H1 (cell line): Measurements from ENCODE around the gene CXorf49. TPM values are rescaled to one million over a fixed set of nuclear protein-coding genes. Genes with fewer than 3 reads are reported as not detected.
"Not testable (repeated sequence)": the region's sequence is repeated elsewhere in the genome, so short reads cannot be mapped to it uniquely, and the experiment has no call there.

Experiments
- CTCF ChIA-PET: fragments of 300-600 bp; sonication (Branson Sonifier 250); formaldehyde crosslinking; loops from one replicate; lab custom pipeline; 2021; ENCODE audit not compliant: partially characterized antibody; lab: Charles Lee
- POLR2A ChIA-PET: fragments of 300-600 bp; sonication (Branson Sonifier 250); formaldehyde crosslinking; loops from one replicate; lab custom pipeline; 2021; ENCODE audit warnings: inconsistent platforms; ENCODE audit not compliant: partially characterized antibody; lab: Charles Lee
- DNase-seq, 2 experiments: peaks; one replicate each; pipeline versions ENCODE4 v3.0.0 to v3.0.0-alpha.2; 2010 to 2022; ENCODE audit warnings: low spot score in 2 of 2, low read depth in 1 of 2, mixed read lengths in 1 of 2
- FAIRE-seq: peaks from 2 replicates; lab custom pipeline; 2011; peaks lifted over from hg19 to GRCh38; lab: Jason Lieb, UNC
- H2AFZ ChIP-seq: 2 replicates; pipeline ENCODE4 v1.8.1; 2012; ENCODE audit warnings: low read length, inconsistent platforms
- H2AK5ac ChIP-seq: 2 replicates; pipeline ENCODE4 v1.6.1; 2013; ENCODE audit warnings: low read depth, low read length
- H2BK120ac ChIP-seq: replicated peaks from 2 replicates; pipeline ENCODE3; 2013; ENCODE audit warnings: low read depth, low read length, inconsistent platforms
- H2BK12ac ChIP-seq: 2 replicates; pipeline ENCODE4 v1.6.1; 2013; ENCODE audit warnings: low read depth, low read length
- H2BK15ac ChIP-seq: 2 replicates; pipeline ENCODE4 v1.6.1; 2013; ENCODE audit warnings: low read length
- H2BK20ac ChIP-seq: 2 replicates; pipeline ENCODE4 v1.6.1; 2013; ENCODE audit warnings: low read length
- H2BK5ac ChIP-seq: 2 replicates; pipeline ENCODE4 v1.6.1; 2013; ENCODE audit warnings: low read depth, low read length
- H3K14ac ChIP-seq: 2 replicates; pipeline ENCODE4 v1.6.1; 2013; ENCODE audit warnings: inconsistent platforms; ENCODE audit not compliant: insufficient read length
- H3K18ac ChIP-seq: 2 replicates; pipeline ENCODE4 v1.6.1; 2013; ENCODE audit warnings: low read length; ENCODE audit errors: extremely low read depth
- H3K23ac ChIP-seq: 2 replicates; pipeline ENCODE4 v1.6.1; 2013; ENCODE audit warnings: inconsistent platforms; ENCODE audit not compliant: insufficient read length
- H3K23me2 ChIP-seq: 2 replicates; pipeline ENCODE4 v1.6.1; 2013; ENCODE audit warnings: low read depth, low read length
- H3K27ac ChIP-seq: 2 replicates; pipeline ENCODE4 v1.6.1; 2011; ENCODE audit warnings: low read depth, low read length, inconsistent platforms
- H3K27me3 ChIP-seq, 4 experiments: replicated peaks in 1 of 4; 1 replicate in 1 of 4; 2 replicates in 3 of 4; pipeline versions ENCODE4 v1.6.1 to v1.8.1; 2011 to 2013; ENCODE audit warnings: low read length in 3 of 4, mild to moderate bottlenecking in 3 of 4, inconsistent platforms in 2 of 4, mixed read lengths in 2 of 4, moderate library complexity in 1 of 4; ENCODE audit not compliant: control insufficient read depth in 3 of 4, insufficient read depth in 3 of 4; ENCODE audit errors: extremely low read depth in 1 of 4
- H3K36me3 ChIP-seq, 4 experiments: 2 replicates each; pipeline versions ENCODE4 v1.6.1 to v1.8.1; 2011 to 2013; ENCODE audit warnings: mild to moderate bottlenecking in 4 of 4, low read length in 3 of 4, moderate library complexity in 2 of 4, control low read depth in 1 of 4, inconsistent platforms in 1 of 4; ENCODE audit not compliant: insufficient read depth in 4 of 4, control insufficient read depth in 2 of 4
- H3K4ac ChIP-seq: replicated peaks from 2 replicates; pipeline ENCODE3; 2013; ENCODE audit warnings: low read length, low read depth, mixed read lengths, inconsistent platforms; ENCODE audit not compliant: insufficient read length
- H3K4me1 ChIP-seq, 4 experiments: replicated peaks in 1 of 4; 1 replicate in 1 of 4; 2 replicates in 3 of 4; pipeline versions ENCODE4 v1.6.1 to v1.8.1; 2011 to 2013; ENCODE audit warnings: low read length in 3 of 4, inconsistent platforms in 2 of 4, mixed read lengths in 1 of 4; ENCODE audit not compliant: insufficient read depth in 4 of 4, control insufficient read depth in 3 of 4
- H3K4me2 ChIP-seq, 2 experiments: 2 replicates each; pipeline versions ENCODE4 v1.6.1 to v1.8.1; 2011 to 2013; ENCODE audit warnings: low read depth in 2 of 2, low read length in 2 of 2, control low read depth in 1 of 2, inconsistent platforms in 1 of 2, mild to moderate bottlenecking in 1 of 2; ENCODE audit not compliant: insufficient read depth in 1 of 2
- H3K4me3 ChIP-seq, 4 experiments: fragments of 200-600, 300-600 bp in 1 of 4; sonication (generic), shearing (Covaris generic), sonication (Bioruptor Twin) in 1 of 4; 2 replicates each; pipeline versions ENCODE4 v1.5.1 to v1.8.1; 2011 to 2016; ENCODE audit warnings: low read length in 4 of 4, low read depth in 3 of 4, control low read depth in 2 of 4, inconsistent platforms in 2 of 4, mild to moderate bottlenecking in 2 of 4, mixed read lengths in 1 of 4, moderate library complexity in 1 of 4; ENCODE audit not compliant: insufficient read depth in 2 of 4; ENCODE audit errors: extremely low read depth in 1 of 4
- H3K56ac ChIP-seq: replicated peaks from 2 replicates; pipeline ENCODE3; 2013; ENCODE audit warnings: low read depth, mild to moderate bottlenecking, mixed read lengths, low read length, inconsistent platforms; ENCODE audit not compliant: insufficient read length
- H3K79me1 ChIP-seq: 2 replicates; pipeline ENCODE4 v1.6.1; 2013; ENCODE audit warnings: low read depth, low read length, control low read depth
- H3K79me2 ChIP-seq, 2 experiments: 2 replicates each; pipeline versions ENCODE4 v1.6.1 to v1.8.1; 2012 to 2013; ENCODE audit warnings: low read length in 2 of 2, mild to moderate bottlenecking in 2 of 2, inconsistent platforms in 1 of 2; ENCODE audit not compliant: insufficient read depth in 2 of 2, control insufficient read depth in 1 of 2
- H3K9ac ChIP-seq, 4 experiments: replicated peaks in 1 of 4; 1 replicate in 1 of 4; 2 replicates in 3 of 4; pipeline versions ENCODE4 v1.6.1 to v1.8.1; 2011 to 2013; ENCODE audit warnings: low read depth in 3 of 4, low read length in 3 of 4, control low read depth in 2 of 4, mild to moderate bottlenecking in 2 of 4, moderate library complexity in 2 of 4, inconsistent platforms in 1 of 4; ENCODE audit errors: extremely low read depth in 1 of 4
- H3K9me3 ChIP-seq, 2 experiments: 2 replicates each; pipeline versions ENCODE4 v1.6.1 to v1.8.1; 2012 to 2013; ENCODE audit warnings: mild to moderate bottlenecking in 2 of 2, moderate library complexity in 2 of 2, control low read depth in 1 of 2, inconsistent platforms in 1 of 2, low read depth in 1 of 2, low read length in 1 of 2, mixed read lengths in 1 of 2; ENCODE audit not compliant: insufficient read depth in 2 of 2
- H4K20me1 ChIP-seq, 2 experiments: replicated peaks in 1 of 2; 2 replicates each; pipeline versions ENCODE3 to v1.8.1; 2011 to 2013; ENCODE audit warnings: inconsistent platforms in 2 of 2, low read length in 2 of 2, mild to moderate bottlenecking in 1 of 2; ENCODE audit not compliant: insufficient read depth in 2 of 2, control insufficient read depth in 1 of 2
- H4K5ac ChIP-seq: 2 replicates; pipeline ENCODE4 v1.6.1; 2013; ENCODE audit warnings: low read length, low read depth, mixed read lengths, inconsistent platforms; ENCODE audit not compliant: insufficient read length
- H4K8ac ChIP-seq: 2 replicates; pipeline ENCODE4 v1.8.0; 2013; ENCODE audit warnings: mild to moderate bottlenecking, moderate library complexity, low read length, inconsistent platforms; ENCODE audit not compliant: insufficient read depth; ENCODE audit errors: extremely low read depth
- H4K91ac ChIP-seq: replicated peaks from 2 replicates; pipeline ENCODE3; 2013; ENCODE audit warnings: low read length, mixed read lengths, inconsistent platforms; ENCODE audit not compliant: insufficient read length
- WGBS, 2 experiments: shearing (Covaris generic) in 1 of 2; methylation state at CpG; one replicate each; pipeline versions ENCODE4 v1.1.6 to v1.1.7; 2013 to 2015; ENCODE audit warnings: low lambda C conversion rate in 2 of 2, mixed read lengths in 2 of 2, inconsistent platforms in 1 of 2, low coverage in 1 of 2, missing lambda C conversion rate in 1 of 2; ENCODE audit not compliant: insufficient replicate concordance in 2 of 2, insufficient coverage in 1 of 2, insufficient read length in 1 of 2; ENCODE audit errors: extremely low coverage in 1 of 2, missing lambda C conversion rate in 1 of 2; 5-methylcytosine and 5-hydroxymethylcytosine counted together
- long read RNA-seq, 2 experiments: library from RNA in 1 of 2; library from capped mRNA in 1 of 2; stranded (forward); transcript quantifications; one replicate each; pipeline ENCODE4 v2.0.0, GENCODE V29; 2021; ENCODE audit warnings: inconsistent platforms in 1 of 2
- polyA minus RNA-seq, 3 experiments: library from RNA; depleted of rRNA, polyadenylated mRNA; stranded (reverse); fragments of >200 nt; gene quantifications; 1 replicate in 2 of 3; 2 replicates in 1 of 3; pipeline ENCODE4 v1.2.3, GENCODE V29; 2011
- polyA plus RNA-seq, 7 experiments: library from polyadenylated mRNA; depleted of rRNA in 3 of 7; stranded (reverse) in 5 of 7; unstranded in 2 of 7; fragments of >200 nt in 5 of 7; fragments of 200-250 nt in 2 of 7; gene quantifications; 1 replicate in 5 of 7; 2 replicates in 1 of 7; 4 replicates in 1 of 7; pipeline versions ENCODE4 v1.2.1 to v1.2.3, GENCODE V29; 2011 to 2013; ENCODE audit warnings: missing spikeins in 2 of 7, mixed read lengths in 2 of 7
- total RNA-seq: library from RNA; stranded (reverse); fragmentation: NEBNext Ultra II Directional; extraction: Animal tissue kit (Norgen Biotek cat#: 25700); gene quantifications from 2 replicates; pipeline ENCODE4 v1.2.1, GENCODE V29; 2021

The CXorf49 gene
- total RNA-seq (not detected in 2 replicates), polyA plus RNA-seq (2011; rRNA removed) (not detected in 2 replicates), polyA minus RNA-seq (2011; rRNA and poly(A)+ RNA removed) (not detected in 2 replicates)
- not detected for polyA plus RNA-seq (2011; cell fraction: cytosol; rRNA removed)
- polyA plus RNA-seq (2011; cell fraction: nucleus; rRNA removed): not detected
- polyA plus RNA-seq (2012, experiment 1 of 2): not detected in 4 replicates
- not detected for polyA plus RNA-seq (2012, experiment 2 of 2)
- 0.04 TPM for polyA plus RNA-seq (2013, experiment 1 of 2)
- polyA plus RNA-seq (2013, experiment 2 of 2): not detected
- polyA minus RNA-seq (2011; cell fraction: cytosol; rRNA and poly(A)+ RNA removed): not detected
- not detected for polyA minus RNA-seq (2011; cell fraction: nucleus; rRNA and poly(A)+ RNA removed)
- long read RNA-seq, experiment 1: 0 reads
- long read RNA-seq, experiment 2: 0 reads

GRCh38 chrX:71718185-71718584 lies at the start of gene CXorf49:
Gene CXorf49 (minus strand): TSS chrX:71718285. CDS start chrX:71718151, 134 bp downstream.
- H3K4ac ChIP-seq, H4K5ac ChIP-seq, H2AFZ ChIP-seq, H4K91ac ChIP-seq, H3K4me2 ChIP-seq, H3K9me3 ChIP-seq, H3K18ac ChIP-seq, H4K20me1 ChIP-seq, H2BK120ac ChIP-seq, POLR2A ChIA-PET, H2BK5ac ChIP-seq, H2BK20ac ChIP-seq, H3K36me3 ChIP-seq, H3K23ac ChIP-seq, CTCF ChIA-PET, H3K27me3 ChIP-seq, H2BK15ac ChIP-seq, H3K14ac ChIP-seq, H3K23me2 ChIP-seq, FAIRE-seq, H2AK5ac ChIP-seq, H3K4me1 ChIP-seq, H3K4me3 ChIP-seq, DNase-seq, H3K9ac ChIP-seq, H2BK12ac ChIP-seq, H3K79me2 ChIP-seq, H3K27ac ChIP-seq, H4K8ac ChIP-seq, H3K79me1 ChIP-seq, H3K56ac ChIP-seq: not testable (repeated sequence)
- WGBS, 2 experiments: no CpG with 5 or more reads among the region's 30 CpGs

- CTCF ChIA-PET, H2AK5ac ChIP-seq, H3K18ac ChIP-seq, H3K36me3 ChIP-seq, H3K27ac ChIP-seq, H3K4ac ChIP-seq, H2BK120ac ChIP-seq, H3K4me1 ChIP-seq, H3K9me3 ChIP-seq, H3K4me3 ChIP-seq, H3K23me2 ChIP-seq, H2BK20ac ChIP-seq, H2BK5ac ChIP-seq, H4K5ac ChIP-seq, H2AFZ ChIP-seq, H3K9ac ChIP-seq, H4K20me1 ChIP-seq, H3K79me1 ChIP-seq, DNase-seq, H2BK15ac ChIP-seq, H3K79me2 ChIP-seq, H3K56ac ChIP-seq, H3K14ac ChIP-seq, H3K4me2 ChIP-seq, H4K91ac ChIP-seq, FAIRE-seq, H2BK12ac ChIP-seq, H4K8ac ChIP-seq, H3K23ac ChIP-seq, POLR2A ChIA-PET, H3K27me3 ChIP-seq: not testable (repeated sequence)
- no CpG with 5 or more reads among the region's 14 CpGs for WGBS, 2 experiments
These were observed 49.0 kb upstream of the CXorf49 start for GRCh38 chrX:71767134-71767533.
